ENCODE measurements around the gene RNF220. TPM values are rescaled to one million over a fixed set of nuclear protein-coding genes. Genes with fewer than 3 reads are reported as not detected.

Gene RNF220
- total and polyA plus RNA-seq, 2 of the 4 experiments (the other 2 are of a cell fraction), result 71.8 to 77.1 TPM

- Histone ChIP-seq H2AK5ac (ENCODE audit: low read depth, low read length) (no peak overlapping the region), H2BK120ac (ENCODE audit: low read depth, low read length) (no peak overlapping the region), H4K91ac (ENCODE audit: insufficient read depth, low read depth, low read length) (no peak overlapping the region), H3K27ac (ENCODE audit: insufficient read depth, low read length) (no peak overlapping the region), H3K18ac (ENCODE audit: low read depth, low read length) (no peak overlapping the region), H3K4me2 (ENCODE audit: low read depth, low read length) (no peak overlapping the region), H3K79me1 (ENCODE audit: low read depth in 1 of 2, low read length in 2 of 2) (peaks cover 34 to 61% of the 10 kb centered on the region in 2 experiments), H2AK9ac (replicated peaks; ENCODE audit: low read depth, low read length, poor library complexity) (no peak overlapping the region), H4K8ac (ENCODE audit: low read depth in 2 of 2, low read length in 2 of 2) (no peak overlapping the region), H3K36me3 (ENCODE audit: control insufficient read depth, insufficient read depth, low read length) (peaks cover 59% of the 10 kb centered on the region), H2AFZ (replicated peaks; ENCODE audit: low read length, poor library complexity) (no peak overlapping the region), H2BK5ac (ENCODE audit: low read depth, low read length, poor library complexity, severe bottlenecking) (no peak overlapping the region), H3K14ac (replicated peaks; ENCODE audit: low read depth, low read length) (no peak overlapping the region), H3K4me3 (ENCODE audit: insufficient read depth, low read depth, low read length) (no peak overlapping the region), H2BK20ac (ENCODE audit: low read depth, low read length) (no peak overlapping the region), H3K9ac (ENCODE audit: low read depth, low read length) (no peak overlapping the region), H3K4me1 (ENCODE audit: control insufficient read depth, insufficient read depth, low read length) (peaks cover 11% of the 10 kb centered on the region), H3K23ac (ENCODE audit: low read depth, low read length) (no peak overlapping the region), H3K9me3 (ENCODE audit: control insufficient read depth, insufficient read depth, low read length) (no peaks in the 10 kb centered on the region), H3K9me1 (ENCODE audit: insufficient read depth, low read length) (peaks cover 26% of the 10 kb centered on the region), H3K27me3 (ENCODE audit: control insufficient read depth, insufficient read depth, low read length) (no peaks in the 10 kb centered on the region), H4K5ac (ENCODE audit: low read depth, low read length) (no peak overlapping the region), H2BK15ac (ENCODE audit: low read depth, low read length) (no peak overlapping the region), H3K4ac (ENCODE audit: low read depth, low read length) (no peak overlapping the region), H4K20me1 (ENCODE audit: insufficient read depth, low read length) (peaks cover 8% of the 10 kb centered on the region), H3K56ac (ENCODE audit: extremely low read depth, insufficient read depth, low read length) (no peak overlapping the region)
- no peak for TF ChIP-seq SMC3 (IDR thresholded peaks at IDR 0.05; ENCODE audit: low read depth, low read length)
- TF ChIP-seq CHD1 (IDR thresholded peaks at IDR 0.05; ENCODE audit: low read depth, low read length), result no peak
- TF ChIP-seq ELK1 (IDR thresholded peaks at IDR 0.05; ENCODE audit: borderline replicate concordance, low read depth, low read length), result no peak
- TF ChIP-seq, protein P1, sequence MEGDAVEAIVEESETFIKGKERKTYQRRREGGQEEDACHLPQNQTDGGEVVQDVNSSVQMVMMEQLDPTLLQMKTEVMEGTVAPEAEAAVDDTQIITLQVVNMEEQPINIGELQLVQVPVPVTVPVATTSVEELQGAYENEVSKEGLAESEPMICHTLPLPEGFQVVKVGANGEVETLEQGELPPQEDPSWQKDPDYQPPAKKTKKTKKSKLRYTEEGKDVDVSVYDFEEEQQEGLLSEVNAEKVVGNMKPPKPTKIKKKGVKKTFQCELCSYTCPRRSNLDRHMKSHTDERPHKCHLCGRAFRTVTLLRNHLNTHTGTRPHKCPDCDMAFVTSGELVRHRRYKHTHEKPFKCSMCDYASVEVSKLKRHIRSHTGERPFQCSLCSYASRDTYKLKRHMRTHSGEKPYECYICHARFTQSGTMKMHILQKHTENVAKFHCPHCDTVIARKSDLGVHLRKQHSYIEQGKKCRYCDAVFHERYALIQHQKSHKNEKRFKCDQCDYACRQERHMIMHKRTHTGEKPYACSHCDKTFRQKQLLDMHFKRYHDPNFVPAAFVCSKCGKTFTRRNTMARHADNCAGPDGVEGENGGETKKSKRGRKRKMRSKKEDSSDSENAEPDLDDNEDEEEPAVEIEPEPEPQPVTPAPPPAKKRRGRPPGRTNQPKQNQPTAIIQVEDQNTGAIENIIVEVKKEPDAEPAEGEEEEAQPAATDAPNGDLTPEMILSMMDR (conservative IDR thresholded peaks at IDR 0.05; ENCODE audit: low read depth, low read length), result no peak
- no peak for TF ChIP-seq MAFK (IDR thresholded peaks at IDR 0.05; ENCODE audit: low read depth, low read length)
- no peak for TF ChIP-seq MAZ (IDR thresholded peaks at IDR 0.05; ENCODE audit: borderline replicate concordance, low read depth, low read length)
- no peak for TF ChIP-seq BHLHE40 (IDR thresholded peaks at IDR 0.05; ENCODE audit: low read depth, low read length)
- no peak for TF ChIP-seq RCOR1 (IDR thresholded peaks at IDR 0.05; ENCODE audit: insufficient replicate concordance, low read length)
- intact Hi-C loops (cut with micrococcal nuclease), result no loop called here
- 98% methylated on average over 7 of the region's 9 CpGs; no CpG with 5 or more reads in 1 of the 2 experiments for WGBS, 2 experiments (ENCODE audit: extremely low coverage in 2 of 2, insufficient read length in 1 of 2)
- CTCF ChIA-PET, result no interaction called here
- in situ Hi-C loops (cut with MboI; ENCODE audit: low sequenced_read_pairs), result no loop called here
- DNase-seq, result no peak
- POLR2A ChIA-PET (ENCODE audit: unreplicated experiment), result interaction anchor here (0.5 kb wide), 1 partner anchor 148 kb away, joined by 10 read pairs; no protein-coding TSS in a partner anchor
- no TSS peak for BruUV-seq (replicated peaks)
- no peak for ATAC-seq (ENCODE audit: low read depth)
- dilution Hi-C loops (cut with HindIII; ENCODE audit: low sequenced_read_pairs, unreplicated experiment), result no loop called here
Observed at GRCh38 chr1:44635439-44635838, 230.4 kb downstream of the RNF220 start.
